ENCODE measurements around the gene HAGH.
"Not testable (repeated sequence)": the region's sequence is repeated elsewhere in the genome, so short reads cannot be mapped to it uniquely, and the experiment has no call there.

HAGH gene

DNA sequence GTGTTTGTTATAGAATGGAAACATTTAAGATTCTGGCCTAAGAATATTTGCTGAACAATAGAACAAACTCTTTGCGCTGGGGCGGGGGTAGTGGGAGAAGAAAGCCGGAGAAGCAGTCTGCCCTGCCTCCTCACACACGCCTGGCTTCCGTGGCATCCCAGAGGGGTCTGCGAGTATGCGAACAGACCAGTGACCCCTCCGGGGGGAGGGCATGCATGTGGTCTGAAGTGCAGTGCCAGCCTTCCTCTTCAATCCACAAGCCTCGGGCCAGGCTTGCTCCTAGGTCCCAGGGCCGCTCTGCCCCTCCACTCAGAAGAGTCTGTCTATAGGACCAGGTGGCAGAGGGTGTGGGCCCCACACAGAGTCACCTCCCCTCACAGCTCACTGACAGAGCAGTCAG, 19.0 kb downstream of the HAGH start:
- TF ChIP-seq, protein P1, sequence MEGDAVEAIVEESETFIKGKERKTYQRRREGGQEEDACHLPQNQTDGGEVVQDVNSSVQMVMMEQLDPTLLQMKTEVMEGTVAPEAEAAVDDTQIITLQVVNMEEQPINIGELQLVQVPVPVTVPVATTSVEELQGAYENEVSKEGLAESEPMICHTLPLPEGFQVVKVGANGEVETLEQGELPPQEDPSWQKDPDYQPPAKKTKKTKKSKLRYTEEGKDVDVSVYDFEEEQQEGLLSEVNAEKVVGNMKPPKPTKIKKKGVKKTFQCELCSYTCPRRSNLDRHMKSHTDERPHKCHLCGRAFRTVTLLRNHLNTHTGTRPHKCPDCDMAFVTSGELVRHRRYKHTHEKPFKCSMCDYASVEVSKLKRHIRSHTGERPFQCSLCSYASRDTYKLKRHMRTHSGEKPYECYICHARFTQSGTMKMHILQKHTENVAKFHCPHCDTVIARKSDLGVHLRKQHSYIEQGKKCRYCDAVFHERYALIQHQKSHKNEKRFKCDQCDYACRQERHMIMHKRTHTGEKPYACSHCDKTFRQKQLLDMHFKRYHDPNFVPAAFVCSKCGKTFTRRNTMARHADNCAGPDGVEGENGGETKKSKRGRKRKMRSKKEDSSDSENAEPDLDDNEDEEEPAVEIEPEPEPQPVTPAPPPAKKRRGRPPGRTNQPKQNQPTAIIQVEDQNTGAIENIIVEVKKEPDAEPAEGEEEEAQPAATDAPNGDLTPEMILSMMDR (IDR thresholded peaks at IDR 0.05; ENCODE audit: low read depth, low read length, missing control alignments) = no peak
- DNase-seq (ENCODE audit: low read depth) = no peak
- in situ Hi-C loops (cut with HindIII; ENCODE audit: low sequenced_read_pairs) = no loop called here
- H3K4me3 ChIP-seq (ENCODE audit: low read depth, low read length) = no peak overlapping the region

DNA sequence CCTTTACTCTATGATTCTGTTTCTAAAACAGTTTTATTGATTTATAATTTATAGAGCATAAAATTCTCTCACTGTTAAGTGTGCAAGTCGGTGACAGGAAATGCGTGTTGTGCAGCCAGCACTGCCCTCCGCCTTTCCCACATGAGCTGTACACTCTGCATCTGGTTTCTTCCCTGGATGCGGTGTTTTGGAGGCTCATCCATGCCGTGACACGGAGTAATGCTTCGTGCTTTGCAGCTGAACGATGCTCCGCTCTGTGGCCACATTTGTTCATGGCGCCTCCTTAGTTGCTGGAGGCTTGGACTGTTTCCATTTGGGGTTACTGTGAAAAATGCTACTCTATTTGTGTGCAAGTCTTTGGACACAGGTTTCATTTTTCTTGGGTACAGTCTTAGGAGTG, 25.9 kb downstream of the HAGH start:
- in situ Hi-C loops (cut with HindIII; ENCODE audit: low sequenced_read_pairs) = no loop called here
- H3K4me3 ChIP-seq (ENCODE audit: low read depth, low read length) = no peak overlapping the region
- no peak for DNase-seq (ENCODE audit: low read depth)
- TF ChIP-seq, protein P1 (IDR thresholded peaks at IDR 0.05; ENCODE audit: low read depth, low read length, missing control alignments) = no peak

DNA sequence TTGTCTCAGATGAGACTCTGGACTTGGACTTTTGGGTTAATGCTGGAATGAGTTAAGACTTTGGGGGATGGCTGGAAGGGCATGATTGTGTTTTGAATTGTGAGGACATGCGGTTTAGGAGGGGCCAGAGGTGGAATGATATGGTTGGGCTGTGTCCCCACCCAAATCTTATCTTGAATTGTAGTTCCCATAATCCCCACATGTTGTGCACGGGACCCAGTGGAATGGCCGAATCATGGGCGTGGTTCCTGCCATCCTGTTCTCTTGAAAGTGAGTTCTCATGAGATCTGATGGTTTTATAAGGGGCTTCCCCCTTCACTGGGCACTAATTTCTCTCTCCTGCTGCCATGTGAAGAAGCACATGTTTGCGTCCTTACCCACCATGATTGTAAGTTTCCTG, 27.4 kb downstream of the HAGH start:
- H3K4me3 ChIP-seq (ENCODE audit: low read depth, low read length); DNase-seq (ENCODE audit: low read depth); in situ Hi-C loops (cut with HindIII; ENCODE audit: low sequenced_read_pairs): not testable (repeated sequence)

DNA sequence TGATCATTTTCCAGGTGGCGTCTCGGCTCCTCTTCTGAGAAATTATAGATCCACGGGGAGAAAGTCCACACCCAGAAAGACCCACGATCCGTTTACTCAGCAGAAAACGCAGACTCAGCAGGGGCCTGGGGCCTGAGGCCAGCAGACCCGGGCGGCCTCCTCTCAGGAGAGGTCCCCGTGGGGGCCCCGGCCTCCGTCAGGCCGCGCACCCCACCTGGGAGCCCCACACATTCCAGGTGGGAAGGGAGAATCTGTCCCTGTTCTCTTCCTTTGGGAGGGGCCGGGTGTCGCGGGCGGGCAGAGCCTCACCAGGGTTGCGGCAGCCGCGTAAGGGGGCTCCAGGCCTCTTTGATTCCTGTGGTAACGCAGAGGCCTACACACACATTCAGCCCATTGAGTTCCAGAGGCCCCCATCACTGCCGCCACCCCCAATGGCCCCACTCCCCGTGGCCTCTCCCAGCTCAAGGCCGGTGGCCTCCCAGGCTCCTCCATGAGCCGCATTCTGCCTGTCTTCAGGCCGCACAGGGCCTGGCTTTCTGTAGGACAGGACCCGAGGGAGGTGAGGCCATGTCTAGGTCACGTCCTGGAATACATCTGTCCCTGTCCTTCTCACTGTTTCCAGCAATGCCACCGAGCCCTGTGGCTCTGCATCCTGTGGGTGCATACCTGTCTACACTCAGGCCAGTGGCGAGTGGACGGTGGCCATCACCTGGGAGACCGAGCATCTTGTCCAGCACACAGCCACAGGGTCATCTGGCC, 31.5 kb downstream of the HAGH start:
- in situ Hi-C loops (cut with HindIII; ENCODE audit: low sequenced_read_pairs) = no loop called here
- TF ChIP-seq, protein P1 (IDR thresholded peaks at IDR 0.05; ENCODE audit: low read depth, low read length, missing control alignments) = no peak
- no peak for DNase-seq (ENCODE audit: low read depth)
- H3K4me3 ChIP-seq (ENCODE audit: low read depth, low read length) = no peak overlapping the region

DNA sequence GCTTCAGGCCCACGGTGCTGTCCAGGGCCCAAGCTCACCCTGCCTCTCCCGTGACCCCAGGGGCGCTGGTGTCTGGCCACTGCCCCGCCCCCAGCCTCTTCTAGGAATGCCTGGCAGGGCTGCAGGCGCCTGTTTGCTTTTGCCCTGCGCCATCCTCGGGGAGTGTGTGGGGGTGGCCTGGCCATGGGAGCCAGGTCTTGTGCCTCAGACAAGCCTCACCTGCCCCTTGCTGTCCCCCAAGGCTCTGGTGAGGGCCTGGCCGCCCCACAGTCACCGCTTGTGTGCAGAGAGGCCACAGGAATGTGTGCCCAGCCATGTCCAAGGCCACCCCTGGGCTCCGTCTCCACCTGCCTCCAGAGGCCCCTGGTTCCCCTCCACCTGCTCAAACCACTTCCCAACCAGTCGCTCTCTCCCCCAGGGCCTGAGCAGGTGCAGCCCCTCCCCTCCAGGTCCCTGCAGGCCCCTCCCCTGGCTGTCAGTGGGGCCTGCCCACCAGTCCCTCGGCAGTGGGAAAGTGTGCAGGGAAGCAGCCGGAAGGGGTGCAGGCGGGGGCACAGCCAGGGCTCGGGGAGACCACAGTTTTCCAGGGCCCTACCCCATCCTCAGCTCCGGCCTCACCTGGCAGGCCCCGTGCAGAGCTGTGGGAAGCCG, 32.3 kb downstream of the HAGH start:
- in situ Hi-C loops (cut with HindIII; ENCODE audit: low sequenced_read_pairs) = no loop called here
- DNase-seq (ENCODE audit: low read depth) = no peak
- H3K4me3 ChIP-seq (ENCODE audit: low read depth, low read length) = no peak overlapping the region
- TF ChIP-seq, protein P1 (IDR thresholded peaks at IDR 0.05; ENCODE audit: low read depth, low read length, missing control alignments) = no peak

DNA sequence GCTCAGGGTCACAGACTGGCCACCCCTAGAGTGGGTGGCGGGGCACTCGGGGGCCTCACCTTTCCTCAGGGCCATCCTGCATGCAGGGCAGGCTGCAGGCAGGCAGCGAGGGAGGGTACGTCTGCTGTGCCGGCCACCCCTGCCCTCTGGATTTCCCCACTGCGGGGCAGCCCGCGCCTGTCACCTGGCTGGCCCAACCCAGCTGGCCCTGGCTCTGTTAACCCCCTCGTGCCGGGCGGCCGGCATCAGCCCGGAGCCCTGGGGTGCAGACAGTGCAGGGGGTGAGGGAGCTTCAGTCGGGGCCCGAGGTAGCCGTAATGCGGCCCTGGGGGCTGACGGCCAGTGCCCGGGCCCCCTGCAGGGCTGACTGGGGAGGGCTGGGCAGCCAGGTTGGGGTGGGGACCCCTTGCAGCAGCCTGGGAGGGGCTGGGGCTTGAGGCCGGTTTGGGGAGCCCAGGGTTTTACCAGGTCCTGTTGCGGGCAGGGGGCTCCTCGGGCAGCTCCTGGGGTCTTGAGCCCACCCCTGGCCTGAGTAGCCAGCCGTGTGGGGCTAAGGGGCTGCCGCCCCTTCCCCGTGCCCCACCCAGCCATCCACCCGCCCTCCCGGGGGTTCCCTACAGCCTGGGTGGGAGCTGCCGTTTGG, 32.9 kb downstream of the HAGH start, which contains the start of gene IGFALS:
TSS of gene IGFALS (minus strand) at position 128 of the 643 bp plus-strand sequence. CDS start at position 75, 53 bp downstream.
- in situ Hi-C loops (cut with HindIII; ENCODE audit: low sequenced_read_pairs) = no loop called here
- TF ChIP-seq, protein P1 (IDR thresholded peaks at IDR 0.05; ENCODE audit: low read depth, low read length, missing control alignments) = no peak
- no peak for DNase-seq (ENCODE audit: low read depth)
- no peak within 1 kb of the TSS for H3K4me3 ChIP-seq (ENCODE audit: low read depth, low read length)
